Neural progenitor cell (in vitro differentiated cells): ENCODE data around the gene ABCD4. TPM values are rescaled to one million over a fixed set of nuclear protein-coding genes. Genes with fewer than 3 reads are reported as not detected.

ENCODE experiments used
- DNase-seq: peaks from one replicate; pipeline ENCODE4 v3.0.0-alpha.2; 2016; ENCODE audit warnings: low spot score
- H2AFZ ChIP-seq: fragments of 200-600 bp; sonication (generic); replicated peaks from 2 replicates; pipeline ENCODE4 v1.6.1; 2016; ENCODE audit warnings: antibody characterized with exemption
- H3F3A ChIP-seq: fragments of 200-600 bp; sonication (generic); 2 replicates; pipeline ENCODE4 v1.6.1; 2016; ENCODE audit warnings: antibody characterized with exemption, low read depth
- H3K27ac ChIP-seq: fragments of 200-600 bp; sonication (generic); 2 replicates; pipeline ENCODE4 v1.5.1; 2016; ENCODE audit warnings: mild to moderate bottlenecking
- H3K27me3 ChIP-seq: fragments of 200-600 bp; sonication (generic); 2 replicates; pipeline ENCODE4 v1.6.1; 2016; ENCODE audit warnings: mild to moderate bottlenecking, moderate library complexity
- H3K36me3 ChIP-seq: fragments of 200-600 bp; sonication (generic); 2 replicates; pipeline ENCODE4 v1.5.1; 2016
- H3K4me1 ChIP-seq: fragments of 200-600 bp; sonication (generic); 2 replicates; pipeline ENCODE4 v1.6.1; 2016; ENCODE audit warnings: mixed run types
- H3K4me2 ChIP-seq: fragments of 200-600 bp; sonication (generic); 2 replicates; pipeline ENCODE4 v1.6.1; 2016
- H3K4me3 ChIP-seq: fragments of 200-600 bp; sonication (generic); 2 replicates; pipeline ENCODE4 v1.5.1; 2016
- H3K79me2 ChIP-seq: fragments of 200-600 bp; sonication (generic); 2 replicates; pipeline ENCODE4 v1.6.1; 2016; ENCODE audit warnings: low read depth
- H3K9ac ChIP-seq: fragments of 200-600 bp; sonication (generic); 2 replicates; pipeline ENCODE4 v1.6.1; 2016
- H3K9me3 ChIP-seq: fragments of 200-600 bp; sonication (generic); 2 replicates; pipeline ENCODE4 v1.5.1; 2016; ENCODE audit warnings: low read depth
- H4K20me1 ChIP-seq: fragments of 200-600 bp; sonication (generic); 2 replicates; pipeline ENCODE4 v1.6.1; 2016; ENCODE audit warnings: low read depth
- H3K27ac Mint-ChIP-seq: 3 replicates; pipeline ENCODE4 v1.8.0; 2021; ENCODE audit warnings: mixed read lengths
- H3K27me3 Mint-ChIP-seq: 2 replicates; pipeline ENCODE4 v1.8.0; 2022; ENCODE audit warnings: low read depth, mild to moderate bottlenecking, inconsistent platforms, moderate library complexity, mixed read lengths; ENCODE audit not compliant: insufficient read depth
- H3K36me3 Mint-ChIP-seq: 3 replicates; pipeline ENCODE4 v1.8.0; 2021; ENCODE audit warnings: mixed read lengths
- H3K4me1 Mint-ChIP-seq: 3 replicates; pipeline ENCODE4 v1.8.0; 2021; ENCODE audit warnings: mixed read lengths
- H3K4me3 Mint-ChIP-seq: 3 replicates; pipeline ENCODE4 v1.8.0; 2021; ENCODE audit warnings: mild to moderate bottlenecking, moderate library complexity, mixed read lengths
- H3K9me3 Mint-ChIP-seq: 3 replicates; pipeline ENCODE4 v1.8.0; 2020; ENCODE audit warnings: mixed read lengths
- CTCF ChIP-seq: fragments of 200-600 bp; sonication (generic); IDR thresholded peaks from 2 replicates; pipeline ENCODE4 v1.5.1; 2017; ENCODE audit warnings: antibody characterized with exemption, mild to moderate bottlenecking
- EZH2 ChIP-seq: fragments of 200-600 bp; sonication (generic); IDR thresholded peaks from 2 replicates; pipeline ENCODE4 v1.6.1; 2017; ENCODE audit warnings: antibody characterized with exemption, mild to moderate bottlenecking, moderate library complexity
- EZH2phosphoT487 ChIP-seq: fragments of 200-600 bp; sonication (generic); IDR thresholded peaks from 2 replicates; pipeline ENCODE4 v1.6.1; 2017; ENCODE audit warnings: antibody characterized with exemption
- total RNA-seq: library from RNA; depleted of rRNA; stranded (reverse); fragments of >200 nt; gene quantifications from 2 replicates; pipeline ENCODE4 v1.2.3, GENCODE V29; 2015; ENCODE audit warnings: low replicate concordance

Gene ABCD4
- total RNA-seq, 1 donor from 2014 or later, result 66.6 TPM

GRCh38 chr14:74349757-74350156, 47.0 kb upstream of the ABCD4 start:
- no peak overlapping the region for H3K27ac Mint-ChIP-seq
- H4K20me1 ChIP-seq, result no peaks in the 10 kb centered on the region
- H3K27me3 ChIP-seq, result no peaks in the 10 kb centered on the region
- peak overlapping the region; percentile 75 for H3K4me2 ChIP-seq
- peak overlapping the region; percentile 43 for H3K4me3 ChIP-seq
- no peak overlapping the region for H3K27ac ChIP-seq
- peaks cover 50% of the 10 kb centered on the region for H3K4me1 ChIP-seq
- H3K4me3 Mint-ChIP-seq, result no peak overlapping the region
- H2AFZ ChIP-seq, result no peak overlapping the region
- H3K9me3 Mint-ChIP-seq, result no peaks in the 10 kb centered on the region
- peak; percentile 33 for DNase-seq
- peaks cover 70% of the 10 kb centered on the region for H3K79me2 ChIP-seq
- H3K4me1 Mint-ChIP-seq, result peaks cover 11% of the 10 kb centered on the region
- H3K36me3 ChIP-seq, result no peaks in the 10 kb centered on the region
- H3K27me3 Mint-ChIP-seq, result peaks cover 2% of the 10 kb centered on the region
- H3K9ac ChIP-seq, result no peak overlapping the region
- TF ChIP-seq EZH2phosphoT487 (no peak), EZH2 (no peak)
- H3K36me3 Mint-ChIP-seq, result no peaks in the 10 kb centered on the region
- H3F3A ChIP-seq, result peaks cover 43% of the 10 kb centered on the region
- no peaks in the 10 kb centered on the region for H3K9me3 ChIP-seq

GRCh38 chr14:74348735-74349463, 46.2 kb upstream of the ABCD4 start:
- H3K9me3 ChIP-seq, result no peaks in the 10 kb centered on the region
- no peaks in the 10 kb centered on the region for H3K36me3 Mint-ChIP-seq
- H3K9me3 Mint-ChIP-seq, result no peaks in the 10 kb centered on the region
- peak overlapping the region; percentile 71 for H2AFZ ChIP-seq
- no peak for TF ChIP-seq EZH2phosphoT487
- H3K79me2 ChIP-seq, result peaks cover 61% of the 10 kb centered on the region
- peaks cover 2% of the 10 kb centered on the region for H3K27me3 Mint-ChIP-seq
- DNase-seq, result no peak
- peaks cover 50% of the 10 kb centered on the region for H3K4me1 ChIP-seq
- H3K36me3 ChIP-seq, result no peaks in the 10 kb centered on the region
- peak overlapping the region; percentile 43 for H3K4me3 ChIP-seq
- peaks cover 11% of the 10 kb centered on the region for H3K4me1 Mint-ChIP-seq
- H3K4me2 ChIP-seq, result peak overlapping the region; percentile 75
- H3K9ac ChIP-seq, result no peak overlapping the region
- H3K27ac Mint-ChIP-seq, result no peak overlapping the region
- H3K4me3 Mint-ChIP-seq, result no peak overlapping the region
- H3F3A ChIP-seq, result peaks cover 43% of the 10 kb centered on the region
- H4K20me1 ChIP-seq, result no peaks in the 10 kb centered on the region
- no peaks in the 10 kb centered on the region for H3K27me3 ChIP-seq
- peak overlapping the region; percentile 22 for H3K27ac ChIP-seq

GRCh38 chr14:74348241-74348734, 45.6 kb upstream of the ABCD4 start, which contains the start of gene VRTN:
Gene VRTN, plus strand, starts transcription at chr14:74348471. Its CDS starts 8,313 bp downstream, at chr14:74356784.
- H4K20me1 ChIP-seq, result no peaks in the 10 kb centered on the region
- peak within 1 kb of the TSS; percentile 22 for H3K27ac ChIP-seq
- H2AFZ ChIP-seq, result peak within 1 kb of the TSS; percentile 71
- TF ChIP-seq EZH2phosphoT487, result no peak
- no peak within 1 kb of the TSS for H3K9ac ChIP-seq
- H3K4me3 ChIP-seq, result peak within 1 kb of the TSS; percentile 43
- H3K36me3 ChIP-seq, result no peaks in the 10 kb centered on the region
- DNase-seq, result no peak
- H3K27me3 Mint-ChIP-seq, result peaks cover 2% of the 10 kb centered on the region
- no peak within 1 kb of the TSS for H3K4me3 Mint-ChIP-seq
- peaks cover 50% of the 10 kb centered on the region for H3K4me1 ChIP-seq
- H3K36me3 Mint-ChIP-seq, result no peaks in the 10 kb centered on the region
- peaks cover 55% of the 10 kb centered on the region for H3K79me2 ChIP-seq
- H3K27me3 ChIP-seq, result no peaks in the 10 kb centered on the region
- peak within 1 kb of the TSS; percentile 87 for H3K27ac Mint-ChIP-seq
- no peaks in the 10 kb centered on the region for H3K9me3 Mint-ChIP-seq
- peaks cover 11% of the 10 kb centered on the region for H3K4me1 Mint-ChIP-seq
- H3F3A ChIP-seq, result peaks cover 43% of the 10 kb centered on the region
- no peaks in the 10 kb centered on the region for H3K9me3 ChIP-seq
- peak within 1 kb of the TSS; percentile 75 for H3K4me2 ChIP-seq

- TF ChIP-seq EZH2, result no peak
- no peak for TF ChIP-seq EZH2phosphoT487
- no peak for TF ChIP-seq CTCF
- Histone ChIP-seq H3K27me3 (no peaks in the 10 kb centered on the region), H3K4me2 (peak overlapping the region; percentile 75), H3K79me2 (peaks cover 50% of the 10 kb centered on the region), H3K4me3 (peak overlapping the region; percentile 43), H3K9me3 (no peaks in the 10 kb centered on the region), H3K4me1 (peaks cover 50% of the 10 kb centered on the region), H3F3A (peaks cover 43% of the 10 kb centered on the region), H3K9ac (no peak overlapping the region), H4K20me1 (no peaks in the 10 kb centered on the region), H3K27ac (peak overlapping the region; percentile 1), H3K36me3 (no peaks in the 10 kb centered on the region), H2AFZ (peak overlapping the region; percentile 71)
- Mint-ChIP-seq H3K27ac (no peak overlapping the region), H3K27me3 (peaks cover 2% of the 10 kb centered on the region), H3K36me3 (no peaks in the 10 kb centered on the region), H3K4me3 (no peak overlapping the region), H3K4me1 (peaks cover 11% of the 10 kb centered on the region), H3K9me3 (no peaks in the 10 kb centered on the region)
- no peak for DNase-seq
These were observed 45.0 kb upstream of the ABCD4 start for GRCh38 chr14:74347795-74348100.
